ENCODE data around the gene E2F6. TPM values are rescaled to one million over a fixed set of nuclear protein-coding genes. Genes with fewer than 3 reads are reported as not detected.

Gene E2F6
- polyA plus RNA-seq, 1 of the 3 experiments (the other 2 are of a cell fraction), result 15.3 TPM

GRCh38 chr2:11408959-11409571 lies 56.9 kb downstream of the E2F6 start:
- Histone ChIP-seq H3K4me2 (no peak overlapping the region), H2AFZ (ENCODE audit: low read depth) (no peak overlapping the region), H3K9me2 (no peaks in the 10 kb centered on the region), H3K27me3 (ENCODE audit: insufficient read depth) (no peaks in the 10 kb centered on the region), H3K79me2 (ENCODE audit: insufficient read depth) (no peaks in the 10 kb centered on the region), H3F3A (replicated peaks; ENCODE audit: insufficient read depth) (no peaks in the 10 kb centered on the region), H3K36me3 (replicated peaks in 1 of 2; ENCODE audit: control insufficient read depth in 1 of 2, insufficient read depth in 2 of 2, low read length in 1 of 2) (no peaks in the 10 kb centered on the region), H3K9me3 (no peaks in the 10 kb centered on the region), H3K4me3 (ENCODE audit: low read depth in 2 of 2, low read length in 1 of 2) (no peak overlapping the region), H3K4me1 (ENCODE audit: control insufficient read depth in 1 of 2, insufficient read depth in 2 of 2, low read depth in 1 of 2, low read length in 1 of 2) (peaks cover 0 to 16% of the 10 kb centered on the region in 2 experiments; a peak in 2 of 4 replicates), H3K9ac (no peak overlapping the region), H3K27ac (ENCODE audit: low read depth in 2 of 2, low read length in 1 of 2) (no peak overlapping the region), H4K20me1 (ENCODE audit: insufficient read depth) (no peaks in the 10 kb centered on the region)
- POLR2A ChIA-PET, result no interaction called here
- no peak for DNase-seq
- TF ChIP-seq EZH2phosphoT487 (IDR thresholded peaks at IDR 0.05; ENCODE audit: borderline replicate concordance, low read depth), result no peak
- TF ChIP-seq RAD21 (IDR thresholded peaks at IDR 0.05; ENCODE audit: low read length), result no peak
- no peak for TF ChIP-seq USF2 (IDR thresholded peaks at IDR 0.05; ENCODE audit: borderline replicate concordance, low read depth, low read length)
- TF ChIP-seq NFIC (IDR thresholded peaks at IDR 0.05; ENCODE audit: borderline replicate concordance), result no peak
- TF ChIP-seq FOXM1 (IDR thresholded peaks at IDR 0.05; ENCODE audit: low read depth), result no peak
- TF ChIP-seq MXI1 (IDR thresholded peaks at IDR 0.05; ENCODE audit: low read depth, low read length), result no peak
- TF ChIP-seq FOXJ3 (CRISPR knock-in tag; IDR thresholded peaks at IDR 0.05), result no peak
- TF ChIP-seq IRF3 (IDR thresholded peaks at IDR 0.05; ENCODE audit: low read depth, low read length), result no peak
- TF ChIP-seq GABPA (IDR thresholded peaks at IDR 0.05; ENCODE audit: low read depth), result no peak
- TF ChIP-seq MAX (IDR thresholded peaks at IDR 0.05; ENCODE audit: low read depth), result no peak
- TF ChIP-seq RCOR1 (IDR thresholded peaks at IDR 0.05; ENCODE audit: low read length), result no peak
- no peak for TF ChIP-seq JUND (IDR thresholded peaks at IDR 0.05)
- no peak for TF ChIP-seq RXRA (IDR thresholded peaks at IDR 0.05; ENCODE audit: borderline replicate concordance, low read depth)
- TF ChIP-seq POLR2AphosphoS5 (IDR thresholded peaks at IDR 0.05; ENCODE audit: low read depth, low read length), result no peak
- TF ChIP-seq SIN3A (IDR thresholded peaks at IDR 0.05; ENCODE audit: borderline replicate concordance, low read depth, low read length), result no peak
- TF ChIP-seq YY1 (IDR thresholded peaks at IDR 0.05; ENCODE audit: low read depth), result no peak
- no peak for TF ChIP-seq USF1 (IDR thresholded peaks at IDR 0.05; ENCODE audit: borderline replicate concordance, low read depth)
- TF ChIP-seq TCF12 (IDR thresholded peaks at IDR 0.05), result no peak
- no peak for TF ChIP-seq CHD2 (IDR thresholded peaks at IDR 0.05; ENCODE audit: low read length, partially characterized antibody)
- CTCF ChIA-PET, result interaction anchor here (1.2 to 18.9 kb wide), 7 partner anchors 21 to 576 kb away, joined by 3 to 294 read pairs (median 5); a partner anchor contains a TSS
- 72% methylated on average over 1 of the region's 1 CpG for WGBS (ENCODE audit: low lambda C conversion rate)

All from SK-N-SH (cell line).